PC-3 (cell line): ENCODE data around the gene SEC22C. TPM values are rescaled to one million over a fixed set of nuclear protein-coding genes. Genes with fewer than 3 reads are reported as not detected.

Source experiments
- ATAC-seq: fragments of 200-7000 bp; cut with Tn5 transposase; 2 replicates; pipeline ENCODE4 v1.9.1; 2020; ENCODE audit warnings: mild to moderate bottlenecking, moderate library complexity
- BruUV-seq: library from RNA; stranded (reverse); fragments of 400-500 nt; replicated peaks from 2 replicates; lab custom pipeline; 2021; lab: Mats Ljungman, UMichigan
- CTCF ChIA-PET: fragments of 300-600 bp; sonication (Branson Sonifier 250); formaldehyde crosslinking; loops from one replicate; lab custom pipeline; 2022; ENCODE audit warnings: antibody characterized with exemption; lab: Charles Lee
- POLR2A ChIA-PET: fragments of 300-600 bp; sonication (Branson Sonifier 250); formaldehyde crosslinking; loops from one replicate; lab custom pipeline; 2022; ENCODE audit warnings: antibody characterized with exemption; ENCODE audit not compliant: unreplicated experiment; lab: Charles Lee
- DNase-seq: peaks from one replicate; pipeline ENCODE4 v3.0.0-alpha.2; 2015
- H2AFZ ChIP-seq: fragments of 300-600 bp; sonication (generic); 2 replicates; pipeline ENCODE4 v1.6.0; 2016; ENCODE audit warnings: antibody characterized with exemption, low read length
- H3F3A ChIP-seq: fragments of 300-600 bp; sonication (generic); one replicate; pipeline ENCODE4 v1.6.0; 2017; ENCODE audit warnings: antibody characterized with exemption, low read length, control low read depth, mild to moderate bottlenecking; ENCODE audit not compliant: unreplicated experiment
- H3K27ac ChIP-seq: fragments of 300-600 bp; sonication (generic); 2 replicates; pipeline ENCODE4 v1.5.1; 2016; ENCODE audit warnings: mild to moderate bottlenecking, low read length
- H3K27me3 ChIP-seq: fragments of 300-600 bp; sonication (generic); 2 replicates; pipeline ENCODE4 v1.6.1; 2016; ENCODE audit warnings: low read length, mixed read lengths
- H3K36me3 ChIP-seq: fragments of 300-600 bp; sonication (generic); 2 replicates; pipeline ENCODE4 v1.6.1; 2016; ENCODE audit warnings: low read depth, mixed run types, low read length, mixed read lengths
- H3K4me1 ChIP-seq: fragments of 300-600 bp; sonication (generic); 2 replicates; pipeline ENCODE4 v1.5.1; 2016; ENCODE audit warnings: low read length; ENCODE audit not compliant: insufficient read depth
- H3K4me2 ChIP-seq: fragments of 300-600 bp; sonication (generic); 2 replicates; pipeline ENCODE4 v1.6.0; 2016; ENCODE audit warnings: low read length
- H3K4me3 ChIP-seq: fragments of 300-600 bp; sonication (generic); 2 replicates; pipeline ENCODE4 v1.5.1; 2016; ENCODE audit warnings: mild to moderate bottlenecking, low read length, mixed read lengths
- H3K79me2 ChIP-seq: fragments of 300-600 bp; sonication (generic); 2 replicates; pipeline ENCODE4 v1.6.1; 2017; ENCODE audit warnings: low read length, mixed read lengths
- H3K9ac ChIP-seq: fragments of 300-600 bp; sonication (generic); 2 replicates; pipeline ENCODE4 v1.6.0; 2016; ENCODE audit warnings: mild to moderate bottlenecking, low read length
- H3K9me2 ChIP-seq: fragments of 300-600 bp; sonication (generic); replicated peaks from 2 replicates; pipeline ENCODE4 v1.6.1; 2016; ENCODE audit warnings: mixed run types, low read length, mixed read lengths
- H3K9me3 ChIP-seq: fragments of 300-600 bp; sonication (generic); 2 replicates; pipeline ENCODE4 v1.6.1; 2016; ENCODE audit warnings: low read length, mixed read lengths
- H4K20me1 ChIP-seq: fragments of 300-600 bp; sonication (generic); 2 replicates; pipeline ENCODE4 v1.6.1; 2016; ENCODE audit warnings: low read length, mixed read lengths
- EZH2 ChIP-seq: fragments of 300-600 bp; sonication (generic); IDR thresholded peaks from one replicate; pipeline ENCODE4 v1.6.1; 2017; ENCODE audit warnings: antibody characterized with exemption, mild to moderate bottlenecking, low read length; ENCODE audit not compliant: unreplicated experiment
- EZH2phosphoT487 ChIP-seq: fragments of 300-600 bp; sonication (generic); IDR thresholded peaks from 2 replicates; pipeline ENCODE4 v1.6.1; 2018; ENCODE audit warnings: mild to moderate bottlenecking, antibody characterized with exemption, low read length, borderline replicate concordance
- intact Hi-C: fragments of 100-400 bp; cut with micrococcal nuclease; formaldehyde crosslinking; loops from 2 replicates; pipeline ENCODE4 v1.9.0; 2023
- total RNA-seq: library from RNA; depleted of rRNA; stranded (reverse); fragments of >200 nt; gene quantifications from 2 replicates; pipeline ENCODE4 v1.2.3, GENCODE V29; 2014
- TF ChIP-seq, protein P1 (sequence below): fragments of 300-600 bp; sonication (generic); conservative IDR thresholded peaks from 2 replicates; pipeline ENCODE4 v1.5.1; 2017; ENCODE audit warnings: antibody characterized with exemption, low read depth, mild to moderate bottlenecking, low read length

SEC22C gene
- total RNA-seq, 1 experiment from 2014 or later, result 63.3 TPM

DNA sequence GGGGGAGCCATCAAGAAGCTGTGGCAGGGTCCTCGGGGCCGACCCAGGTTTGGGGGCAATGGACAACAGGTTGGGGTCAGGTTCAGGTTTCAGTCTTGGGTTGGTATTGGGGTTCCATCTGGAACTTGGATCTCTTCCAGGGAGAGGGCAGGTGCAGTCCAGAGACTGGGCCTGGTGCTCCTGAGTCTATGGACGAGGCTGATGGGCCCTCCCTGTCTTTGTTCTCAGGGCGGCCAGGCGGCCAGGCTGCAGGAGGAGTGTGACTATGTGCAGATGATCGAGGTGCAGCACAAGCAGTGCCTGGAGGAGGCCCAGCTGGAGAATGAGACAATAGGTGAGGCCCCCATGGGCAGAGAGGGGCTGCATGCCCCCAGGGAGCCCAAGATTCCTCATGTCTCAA, 68.2 kb downstream of the SEC22C start:
- DNase-seq, result no peak
- Histone ChIP-seq H3K4me1 (no peaks in the 10 kb centered on the region), H3K27me3 (no peaks in the 10 kb centered on the region), H3K4me2 (no peak overlapping the region), H2AFZ (no peak overlapping the region), H3K79me2 (no peaks in the 10 kb centered on the region), H4K20me1 (no peaks in the 10 kb centered on the region), H3K9me2 (no peaks in the 10 kb centered on the region), H3F3A (no peaks in the 10 kb centered on the region), H3K4me3 (no peak overlapping the region), H3K9me3 (no peaks in the 10 kb centered on the region), H3K36me3 (no peaks in the 10 kb centered on the region), H3K9ac (no peak overlapping the region), H3K27ac (no peak overlapping the region)
- ChIA-PET CTCF (no interaction called here), POLR2A (no interaction called here)
- intact Hi-C loops, result no loop called here
- BruUV-seq, result no TSS peak
- ATAC-seq, result no peak
- TF ChIP-seq EZH2 (no peak), EZH2phosphoT487 (no peak)
- TF ChIP-seq, protein P1, sequence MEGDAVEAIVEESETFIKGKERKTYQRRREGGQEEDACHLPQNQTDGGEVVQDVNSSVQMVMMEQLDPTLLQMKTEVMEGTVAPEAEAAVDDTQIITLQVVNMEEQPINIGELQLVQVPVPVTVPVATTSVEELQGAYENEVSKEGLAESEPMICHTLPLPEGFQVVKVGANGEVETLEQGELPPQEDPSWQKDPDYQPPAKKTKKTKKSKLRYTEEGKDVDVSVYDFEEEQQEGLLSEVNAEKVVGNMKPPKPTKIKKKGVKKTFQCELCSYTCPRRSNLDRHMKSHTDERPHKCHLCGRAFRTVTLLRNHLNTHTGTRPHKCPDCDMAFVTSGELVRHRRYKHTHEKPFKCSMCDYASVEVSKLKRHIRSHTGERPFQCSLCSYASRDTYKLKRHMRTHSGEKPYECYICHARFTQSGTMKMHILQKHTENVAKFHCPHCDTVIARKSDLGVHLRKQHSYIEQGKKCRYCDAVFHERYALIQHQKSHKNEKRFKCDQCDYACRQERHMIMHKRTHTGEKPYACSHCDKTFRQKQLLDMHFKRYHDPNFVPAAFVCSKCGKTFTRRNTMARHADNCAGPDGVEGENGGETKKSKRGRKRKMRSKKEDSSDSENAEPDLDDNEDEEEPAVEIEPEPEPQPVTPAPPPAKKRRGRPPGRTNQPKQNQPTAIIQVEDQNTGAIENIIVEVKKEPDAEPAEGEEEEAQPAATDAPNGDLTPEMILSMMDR, result no peak

- DNase-seq (no peak), ATAC-seq (no peak)
- H4K20me1 ChIP-seq, result no peaks in the 10 kb centered on the region
- no peaks in the 10 kb centered on the region for H3K9me3 ChIP-seq
- no peaks in the 10 kb centered on the region for H3K36me3 ChIP-seq
- H3K4me2 ChIP-seq, result no peak overlapping the region
- H3F3A ChIP-seq, result no peaks in the 10 kb centered on the region
- H3K9ac ChIP-seq, result no peak overlapping the region
- H3K9me2 ChIP-seq, result no peaks in the 10 kb centered on the region
- no peak overlapping the region for H2AFZ ChIP-seq
- no peaks in the 10 kb centered on the region for H3K27me3 ChIP-seq
- H3K4me1 ChIP-seq, result no peaks in the 10 kb centered on the region
- CTCF ChIA-PET, result no interaction called here
- intact Hi-C loops, result no loop called here
- no peak overlapping the region for H3K27ac ChIP-seq
- no peak overlapping the region for H3K4me3 ChIP-seq
- POLR2A ChIA-PET, result no interaction called here
- no peaks in the 10 kb centered on the region for H3K79me2 ChIP-seq
- TF ChIP-seq EZH2 (no peak), EZH2phosphoT487 (no peak)
- TF ChIP-seq, protein P1, result no peak
- no TSS peak for BruUV-seq
Measured at GRCh38 chr3:42513121-42513520, 68.6 kb downstream of the SEC22C start.

GRCh38 chr3:42511736-42512135, 70.0 kb downstream of the SEC22C start:
- intact Hi-C loops, result no loop called here
- TF ChIP-seq, protein P1, result no peak
- TF ChIP-seq EZH2, result no peak
- no peak for TF ChIP-seq EZH2phosphoT487
- no peak for ATAC-seq
- Histone ChIP-seq H4K20me1 (no peaks in the 10 kb centered on the region), H2AFZ (no peak overlapping the region), H3K36me3 (no peaks in the 10 kb centered on the region), H3F3A (no peaks in the 10 kb centered on the region), H3K79me2 (no peaks in the 10 kb centered on the region), H3K9me2 (no peaks in the 10 kb centered on the region), H3K4me1 (peaks cover 12% of the 10 kb centered on the region), H3K27ac (no peak overlapping the region), H3K9me3 (no peaks in the 10 kb centered on the region), H3K27me3 (no peaks in the 10 kb centered on the region), H3K4me3 (no peak overlapping the region), H3K4me2 (no peak overlapping the region), H3K9ac (no peak overlapping the region)
- BruUV-seq, result no TSS peak
- POLR2A ChIA-PET, result no interaction called here
- DNase-seq, result no peak
- CTCF ChIA-PET, result no interaction called here
